GM21737 (cell line): ENCODE data around the gene TMEM183A.

ENCODE experiments used
- ATAC-seq: cut with Tn5 transposase; IDR thresholded peaks from one replicate; pipeline ENCODE4 v1.9.1; 2021; ENCODE audit warnings: mild to moderate bottlenecking, moderate library complexity; ENCODE audit not compliant: unreplicated experiment

Gene TMEM183A

DNA sequence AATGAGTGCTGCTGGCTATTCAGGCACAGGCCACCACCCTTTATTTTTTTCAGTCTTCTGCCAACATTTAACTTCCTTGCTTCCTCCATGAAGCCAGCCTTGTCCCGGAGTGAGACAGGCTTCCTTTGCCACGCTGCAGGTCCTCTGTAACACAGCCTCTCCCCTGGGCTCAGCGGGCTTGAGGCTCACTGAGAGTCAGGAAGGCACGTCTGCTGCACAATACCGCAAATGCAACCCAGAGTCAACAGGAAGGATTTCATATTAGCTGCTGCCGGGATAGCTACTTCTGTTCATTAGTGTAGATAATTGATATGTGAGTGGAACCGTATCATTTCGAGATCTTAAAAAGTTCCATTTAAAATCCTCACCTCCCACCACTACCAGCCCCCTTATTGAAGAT lies 56.1 kb downstream of the TMEM183A start:
- no peak for ATAC-seq

DNA sequence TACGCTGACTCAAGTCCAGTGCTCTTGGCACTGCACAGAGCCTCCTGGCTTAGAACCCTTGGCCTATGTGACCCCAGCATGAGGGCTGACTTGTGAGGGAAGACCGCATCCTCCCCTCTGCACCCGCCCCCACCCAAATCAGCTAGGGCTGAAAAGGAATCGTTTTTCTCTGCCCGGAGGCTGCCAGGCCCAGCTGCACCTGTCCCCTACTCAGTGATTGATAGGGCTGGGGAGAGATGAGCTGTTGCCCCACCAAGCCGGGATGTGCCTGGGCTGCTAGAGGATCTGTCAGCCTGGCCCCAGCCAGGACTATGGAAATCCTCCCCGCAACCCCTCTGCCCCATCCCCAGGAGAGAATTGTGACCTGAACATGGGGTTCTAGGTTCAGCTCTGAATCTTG lies 58.0 kb downstream of the TMEM183A start:
- no peak for ATAC-seq

DNA sequence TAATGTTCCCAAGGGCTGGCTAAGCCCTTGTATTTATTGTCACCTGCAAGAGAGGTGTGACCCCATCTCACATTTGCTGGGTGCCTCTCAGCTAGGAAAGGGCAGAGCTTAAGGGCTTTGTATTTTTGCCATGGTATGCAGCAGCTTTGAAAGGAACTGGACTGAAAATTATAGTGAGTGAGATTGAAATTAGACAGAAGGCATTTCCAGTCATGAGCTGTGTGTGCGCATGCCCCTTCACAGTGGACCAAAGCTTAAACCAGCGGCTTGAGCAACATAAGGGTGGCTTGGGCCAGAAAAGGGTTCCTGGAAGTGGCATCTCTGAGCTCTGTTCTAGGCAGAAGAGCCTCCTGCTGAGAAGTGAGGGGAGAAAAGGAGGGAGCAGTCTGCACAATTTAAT lies 58.8 kb downstream of the TMEM183A start:
- no peak for ATAC-seq

- ATAC-seq: no peak
Observed at GRCh38 chr1:203066965-203067364, 59.8 kb downstream of the TMEM183A start.

GRCh38 chr1:203069030-203069747 lies 62.0 kb downstream of the TMEM183A start:
- no peak for ATAC-seq

DNA sequence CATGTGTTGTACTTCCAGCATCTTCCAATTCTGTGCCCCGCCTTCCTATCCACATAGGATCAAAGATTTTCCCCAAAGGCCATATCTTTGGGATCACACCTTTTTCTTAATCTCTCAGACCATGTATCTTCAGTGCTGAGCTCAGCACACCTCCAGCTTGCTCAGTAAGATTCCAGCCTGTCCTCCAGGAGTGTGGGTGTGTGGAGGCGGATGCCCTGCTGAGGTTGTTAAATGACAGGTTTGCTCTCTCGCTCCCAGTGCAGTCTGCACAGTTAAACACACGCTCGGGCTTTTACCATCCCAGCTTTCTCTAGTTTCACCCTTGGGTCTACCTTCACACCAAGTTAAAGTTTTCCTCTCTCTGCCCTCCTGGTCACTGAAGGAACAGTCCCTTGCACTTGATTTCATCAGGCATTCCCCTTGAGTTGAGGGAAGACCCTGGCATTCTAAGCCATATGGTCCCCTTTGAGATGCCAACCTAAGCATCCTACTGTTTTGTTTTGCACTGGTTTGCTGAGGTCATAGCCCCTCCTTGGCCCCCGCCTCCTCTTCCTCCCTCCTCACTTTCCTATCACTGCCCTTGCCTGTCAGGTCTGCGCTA lies 64.9 kb downstream of the TMEM183A start:
- no peak for ATAC-seq

DNA sequence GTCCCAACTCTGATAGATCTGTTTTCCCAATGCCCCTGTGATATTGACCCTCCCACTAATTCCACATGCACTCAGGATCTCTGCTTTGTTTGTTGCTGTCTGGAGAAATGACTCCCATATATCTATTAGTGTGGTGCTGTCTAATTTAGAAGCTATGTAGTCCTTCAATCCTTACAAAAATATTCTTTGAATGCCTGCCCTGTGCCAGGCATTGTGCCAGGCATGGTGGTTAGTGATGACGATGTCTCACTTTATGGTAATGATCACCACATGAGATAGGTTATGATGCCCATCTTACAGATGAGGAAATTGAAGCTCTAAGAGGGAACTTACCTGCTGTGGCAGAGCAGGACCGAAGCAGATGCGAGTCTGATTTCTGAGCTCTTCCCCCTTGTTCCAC lies 65.7 kb downstream of the TMEM183A start:
- ATAC-seq: no peak

DNA sequence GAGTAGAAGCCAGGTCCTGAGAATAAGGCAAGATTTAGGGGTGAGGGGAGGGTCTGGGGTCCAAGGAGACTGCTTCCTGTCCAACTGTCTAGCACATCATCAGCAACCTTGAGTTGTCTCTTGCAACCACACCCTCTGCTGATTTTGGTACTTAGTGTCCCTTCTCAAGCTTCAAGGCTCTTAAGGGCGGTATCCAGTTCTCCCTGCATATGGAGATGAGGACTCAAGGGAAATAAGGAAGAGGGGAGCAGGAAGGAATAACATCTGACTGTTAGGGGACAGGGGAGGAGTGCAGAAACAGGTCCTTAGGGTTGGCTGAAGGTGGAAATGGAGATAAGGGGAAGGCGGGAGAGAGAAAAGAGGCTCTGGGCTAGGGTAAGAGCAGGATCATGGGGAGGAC lies 66.3 kb downstream of the TMEM183A start:
- ATAC-seq: no peak
